ENCODE results near the gene OR52B2. TPM values are rescaled to one million over a fixed set of nuclear protein-coding genes. Genes with fewer than 3 reads are reported as not detected.
"Not testable (repeated sequence)": the region's sequence is repeated elsewhere in the genome, so short reads cannot be mapped to it uniquely, and the experiment has no call there.

Gene OR52B2
- total and polyA plus RNA-seq, 5 experiments from 2014 or later, result not detected

DNA sequence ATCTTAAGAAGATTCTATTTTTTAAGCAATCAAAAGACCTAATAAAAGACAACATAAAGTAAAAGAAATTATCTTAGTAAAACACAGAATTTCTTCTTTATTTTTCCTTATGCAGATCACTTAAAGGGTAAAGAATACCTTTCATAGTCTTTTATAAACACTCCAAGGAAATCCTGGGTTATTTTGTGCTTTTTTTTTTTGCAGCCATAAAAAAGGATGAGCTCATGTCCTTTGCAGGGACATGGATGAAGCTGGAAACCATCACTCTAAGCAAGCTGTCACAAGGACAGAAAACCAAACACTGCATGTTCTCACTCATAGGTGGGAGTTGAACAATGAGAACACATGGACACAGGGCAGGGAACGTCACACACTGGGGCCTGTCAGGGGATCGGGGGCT lies 34.2 kb downstream of the OR52B2 start:
- POLR2A ChIA-PET, ATAC-seq, H3K4me3 Mint-ChIP-seq, H3K27ac Mint-ChIP-seq, H3K36me3 Mint-ChIP-seq, H3K4me1 Mint-ChIP-seq, DNase-seq, H3K9me3 Mint-ChIP-seq: not testable (repeated sequence)
- peaks cover 4 to 32% (median 8%) of the 10 kb centered on the region in 5 donors for H3K27me3 Mint-ChIP-seq

- H3K36me3 Mint-ChIP-seq, result no peaks in the 10 kb centered on the region
- no peak overlapping the region for H3K27ac Mint-ChIP-seq
- ATAC-seq (no peak), DNase-seq (no peak)
- no peaks in the 10 kb centered on the region for H3K4me1 Mint-ChIP-seq
- POLR2A ChIA-PET, result no interaction called here
- H3K4me3 Mint-ChIP-seq, result no peak overlapping the region
- no peaks in the 10 kb centered on the region for H3K9me3 Mint-ChIP-seq
- peaks cover 2 to 23% (median 5%) of the 10 kb centered on the region in 5 donors for H3K27me3 Mint-ChIP-seq
Measured at GRCh38 chr11:6132431-6132830, 37.7 kb downstream of the OR52B2 start.

- Mint-ChIP-seq H3K4me3 (no peak overlapping the region), H3K27me3 (peaks cover 2 to 23% (median 3%) of the 10 kb centered on the region in 5 donors), H3K4me1 (no peaks in the 10 kb centered on the region), H3K36me3 (no peaks in the 10 kb centered on the region), H3K27ac (no peak overlapping the region), H3K9me3 (no peaks in the 10 kb centered on the region)
- ATAC-seq (no peak), DNase-seq (no peak)
- POLR2A ChIA-PET, result no interaction called here
Measured at GRCh38 chr11:6129635-6130034, 40.5 kb downstream of the OR52B2 start.

- no peaks in the 10 kb centered on the region for H3K4me1 Mint-ChIP-seq
- peaks cover 3 to 23% (median 8%) of the 10 kb centered on the region in 5 donors for H3K27me3 Mint-ChIP-seq
- no peak overlapping the region for H3K27ac Mint-ChIP-seq
- POLR2A ChIA-PET, result no interaction called here
- ATAC-seq (no peak), DNase-seq (no peak)
- no peaks in the 10 kb centered on the region for H3K9me3 Mint-ChIP-seq
- H3K36me3 Mint-ChIP-seq, result no peaks in the 10 kb centered on the region
- H3K4me3 Mint-ChIP-seq, result no peak overlapping the region
Measured at GRCh38 chr11:6129011-6129410, 41.1 kb downstream of the OR52B2 start.

- POLR2A ChIA-PET, result no interaction called here
- no peak for ATAC-seq
Measured at GRCh38 chr11:6127881-6128280, 42.2 kb downstream of the OR52B2 start.

GRCh38 chr11:6124245-6124644 lies 45.9 kb downstream of the OR52B2 start:
- H3K4me1 Mint-ChIP-seq, result no peaks in the 10 kb centered on the region
- no peak overlapping the region for H3K27ac Mint-ChIP-seq
- POLR2A ChIA-PET, result no interaction called here
- DNase-seq, result no peak
- H3K4me3 Mint-ChIP-seq, result no peak overlapping the region
- no peaks in the 10 kb centered on the region for H3K36me3 Mint-ChIP-seq
- H3K9me3 Mint-ChIP-seq, result peaks cover 0 to 5% (median 1%) of the 10 kb centered on the region in 9 donors
- H3K27me3 Mint-ChIP-seq, result peaks cover 1 to 8% (median 2%) of the 10 kb centered on the region in 5 donors
- ATAC-seq, result no peak

More at GRCh38 chr11:6127881-6128280, 42.2 kb downstream of the OR52B2 start:
- H3K4me1 Mint-ChIP-seq, result no peaks in the 10 kb centered on the region
- no peak overlapping the region for H3K4me3 Mint-ChIP-seq
- DNase-seq, result no peak
- no peaks in the 10 kb centered on the region for H3K9me3 Mint-ChIP-seq
- peaks cover 3 to 15% (median 5%) of the 10 kb centered on the region in 5 donors for H3K27me3 Mint-ChIP-seq
- no peaks in the 10 kb centered on the region for H3K36me3 Mint-ChIP-seq
- no peak overlapping the region for H3K27ac Mint-ChIP-seq

Other genes with a start within 250 kb of the OR52B2 start
- gene OR56A3, start 228.1 kb downstream of the OR52B2 start, total RNA-seq, result not detected
- gene OR56A3, start 228.1 kb downstream of the OR52B2 start, polyA plus RNA-seq, result not detected
- not detected for gene OR56A5, start 201.8 kb downstream of the OR52B2 start, total RNA-seq
- gene OR56A5, start 201.8 kb downstream of the OR52B2 start, polyA plus RNA-seq, result not detected
- gene OR52L1, start 183.3 kb downstream of the OR52B2 start, total RNA-seq, result not detected
- gene OR52L1, start 183.3 kb downstream of the OR52B2 start, polyA plus RNA-seq, result not detected
- under 1 TPM in 1 of 2 experiments, not detected in 1; 0.10 TPM for gene OR56A4, start 163.4 kb downstream of the OR52B2 start, total RNA-seq
- gene OR56A4, start 163.4 kb downstream of the OR52B2 start, polyA plus RNA-seq, result not detected
- not detected for gene OR56A1, start 139.6 kb downstream of the OR52B2 start, total RNA-seq
- not detected for gene OR56A1, start 139.6 kb downstream of the OR52B2 start, polyA plus RNA-seq
- not detected for gene OR56B4, start 62.6 kb downstream of the OR52B2 start, total RNA-seq
- under 1 TPM in 1 of 3 donors, not detected in 2; 0.19 TPM for gene OR56B4, start 62.6 kb downstream of the OR52B2 start, polyA plus RNA-seq
- gene OR52W1, start 28.9 kb upstream of the OR52B2 start, total RNA-seq, result not detected
- gene OR52W1, start 28.9 kb upstream of the OR52B2 start, polyA plus RNA-seq, result not detected
- gene C11orf42, start 35.2 kb upstream of the OR52B2 start, total RNA-seq, result not detected
- not detected for gene C11orf42, start 35.2 kb upstream of the OR52B2 start, polyA plus RNA-seq
- 10 to 100 TPM; 46.7 to 48.5 TPM for gene FHIP1B, start 64.3 kb upstream of the OR52B2 start, total RNA-seq
- 10 to 100 TPM in 2 of 3 donors, 1 to 10 TPM in 1; 9.3 to 14.9 (median 11.4) TPM for gene FHIP1B, start 64.3 kb upstream of the OR52B2 start, polyA plus RNA-seq
- 1 to 10 TPM in 1 of 2 experiments, under 1 TPM in 1; 0.70 to 1.2 TPM for gene CNGA4, start 68.8 kb upstream of the OR52B2 start, total RNA-seq
- gene CNGA4, start 68.8 kb upstream of the OR52B2 start, polyA plus RNA-seq, result under 1 TPM in 2 of 3 donors, not detected in 1; 0.13 to 0.33 TPM
- gene CCKBR, start 89.5 kb upstream of the OR52B2 start, total RNA-seq, result not detected
- gene CCKBR, start 89.5 kb upstream of the OR52B2 start, polyA plus RNA-seq, result not detected
- not detected for gene CAVIN3, start 150.2 kb upstream of the OR52B2 start, total RNA-seq
- not detected for gene CAVIN3, start 150.2 kb upstream of the OR52B2 start, polyA plus RNA-seq
- gene SMPD1, start 220.1 kb upstream of the OR52B2 start, total RNA-seq, result 10 to 100 TPM; 54.8 to 62.0 TPM
- 10 to 100 TPM; 22.4 to 32.6 (median 31.7) TPM for gene SMPD1, start 220.1 kb upstream of the OR52B2 start, polyA plus RNA-seq
- 100 to 1,000 TPM; 135 to 141 TPM for gene APBB1, start 248.8 kb upstream of the OR52B2 start, total RNA-seq
- gene APBB1, start 248.8 kb upstream of the OR52B2 start, polyA plus RNA-seq, result 100 to 1,000 TPM; 115 to 196 (median 146) TPM